Stromal cell of bone marrow (primary cell): ENCODE data around the gene LCE1D.

Experiments used
- DNase-seq: peaks from one replicate; pipeline ENCODE4 v3.0.0-alpha.2; 2012; ENCODE audit warnings: low read depth

Gene LCE1D

GRCh38 chr1:152817309-152817708 is 20.8 kb downstream of the LCE1D start:
- no peak for DNase-seq

- DNase-seq = no peak
Observed at GRCh38 chr1:152823294-152823693, 26.8 kb downstream of the LCE1D start.

GRCh38 chr1:152824964-152825363 is 28.4 kb downstream of the LCE1D start:
- DNase-seq = no peak

- DNase-seq = no peak
Observed at GRCh38 chr1:152827173-152827572, 30.7 kb downstream of the LCE1D start, which contains the start of gene LCE1A. LCE1A (plus strand) TSS chr1:152827473; CDS start chr1:152827473, 0 bp downstream.

GRCh38 chr1:152836870-152837269 is 40.3 kb downstream of the LCE1D start:
- no peak for DNase-seq

- no peak for DNase-seq
Observed at GRCh38 chr1:152842556-152842955, 46.0 kb downstream of the LCE1D start, which contains the start of gene LCE6A. LCE6A (plus strand) TSS chr1:152842856; CDS start chr1:152843521, 665 bp downstream.
